Hepatocyte (in vitro differentiated cells): Measurements from ENCODE around the gene RSPO4. TPM values are rescaled to one million over a fixed set of nuclear protein-coding genes. Genes with fewer than 3 reads are reported as not detected.
A peak's percentile ranks its signal among the peaks of the same experiment; 100 is the strongest.

Source experiments
- DNase-seq: peaks from one replicate; pipeline ENCODE4 v3.0.0-alpha.2; 2016; ENCODE audit warnings: low spot score
- H2AFZ ChIP-seq: fragments of 200-600 bp; sonication (generic); 2 replicates; pipeline ENCODE4 v1.6.0; 2016; ENCODE audit warnings: antibody characterized with exemption, mild to moderate bottlenecking
- H3K27ac ChIP-seq: fragments of 200-600 bp; sonication (generic); 2 replicates; pipeline ENCODE4 v1.5.1; 2016; ENCODE audit warnings: mild to moderate bottlenecking
- H3K27me3 ChIP-seq: fragments of 200-600 bp; sonication (generic); 2 replicates; pipeline ENCODE4 v1.6.1; 2016
- H3K36me3 ChIP-seq: fragments of 200-600 bp; sonication (generic); replicated peaks from 2 replicates; pipeline ENCODE4 v1.5.1; 2016; ENCODE audit warnings: low read depth; ENCODE audit not compliant: insufficient read depth
- H3K4me1 ChIP-seq: fragments of 200-600 bp; sonication (generic); 2 replicates; pipeline ENCODE4 v1.5.1; 2016; ENCODE audit warnings: mild to moderate bottlenecking, moderate library complexity; ENCODE audit not compliant: insufficient read depth
- H3K4me2 ChIP-seq: fragments of 200-600 bp; sonication (generic); 2 replicates; pipeline ENCODE4 v1.6.0; 2016
- H3K4me3 ChIP-seq: fragments of 200-600 bp; sonication (generic); 2 replicates; pipeline ENCODE4 v1.5.1; 2016; ENCODE audit warnings: mild to moderate bottlenecking
- H3K79me2 ChIP-seq: fragments of 200-600 bp; sonication (generic); 2 replicates; pipeline ENCODE4 v1.6.0; 2017; ENCODE audit warnings: mild to moderate bottlenecking
- H3K9me2 ChIP-seq: fragments of 200-600 bp; sonication (generic); replicated peaks from 2 replicates; pipeline ENCODE4 v1.6.0; 2017; ENCODE audit warnings: mild to moderate bottlenecking; ENCODE audit not compliant: insufficient read depth
- H3K9me3 ChIP-seq: fragments of 200-600 bp; sonication (generic); 2 replicates; pipeline ENCODE4 v1.5.1; 2016; ENCODE audit warnings: low read depth, mild to moderate bottlenecking
- H4K20me1 ChIP-seq: fragments of 200-600 bp; sonication (generic); 2 replicates; pipeline ENCODE4 v1.6.0; 2016; ENCODE audit warnings: mild to moderate bottlenecking; ENCODE audit not compliant: insufficient read depth, poor library complexity, severe bottlenecking
- EZH2 ChIP-seq: fragments of 200-600 bp; sonication (generic); IDR thresholded peaks from 2 replicates; pipeline ENCODE4 v1.6.1; 2016; ENCODE audit warnings: antibody characterized with exemption, mild to moderate bottlenecking, borderline replicate concordance
- EZH2phosphoT487 ChIP-seq: fragments of 200-600 bp; sonication (generic); IDR thresholded peaks from one replicate; pipeline ENCODE4 v1.6.1; 2018; ENCODE audit warnings: antibody characterized with exemption, mild to moderate bottlenecking, low read depth, moderate library complexity; ENCODE audit not compliant: unreplicated experiment, severe bottlenecking
- WGBS: methylation state at CpG from one replicate; pipeline ENCODE4 v1.1.6; 2016; ENCODE audit warnings: low lambda C conversion rate; ENCODE audit errors: missing lambda C conversion rate; 5-methylcytosine and 5-hydroxymethylcytosine counted together
- polyA plus RNA-seq: library from polyadenylated mRNA; unstranded; fragments of >200 nt; fragmentation: Nextera tagmentation; extraction: Ambion mirVana; gene quantifications from 2 replicates; pipeline ENCODE4 v1.2.1, GENCODE V29; 2016
- total RNA-seq: library from RNA; depleted of rRNA; stranded (reverse); fragments of >200 nt; gene quantifications from 2 replicates; pipeline ENCODE4 v1.2.3, GENCODE V29; 2014
- TF ChIP-seq, protein P1 (sequence below): fragments of 200-600 bp; sonication (generic); IDR thresholded peaks from 2 replicates; pipeline ENCODE4 v1.5.1; 2016; ENCODE audit warnings: antibody characterized with exemption, mild to moderate bottlenecking; ENCODE audit not compliant: poor library complexity

The RSPO4 gene
- total and polyA plus RNA-seq, 2 experiments from 2014 or later, result 0.41 to 0.57 TPM

DNA sequence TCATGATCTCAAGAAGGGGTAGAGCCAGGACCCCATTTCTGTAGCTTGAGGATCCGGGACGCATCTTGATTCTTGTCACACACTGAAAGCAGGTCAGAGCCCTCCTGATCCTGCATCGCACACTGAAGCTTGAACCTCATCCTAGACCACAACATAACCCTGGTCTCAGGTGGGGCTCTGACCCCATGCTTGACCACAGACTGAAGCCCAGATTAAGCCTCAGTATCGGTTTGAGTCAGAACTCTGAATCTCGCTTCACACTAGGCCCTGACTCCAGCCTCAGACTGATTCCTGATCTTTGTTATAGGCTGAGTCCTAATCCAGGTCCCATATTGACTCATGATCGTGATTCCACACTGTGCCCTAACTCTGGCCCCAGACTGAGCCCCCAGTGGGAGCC, 8.5 kb upstream of the RSPO4 start:
- Histone ChIP-seq H3K79me2 (no peaks in the 10 kb centered on the region), H3K4me1 (no peaks in the 10 kb centered on the region), H3K9me2 (no peaks in the 10 kb centered on the region), H3K4me2 (no peak overlapping the region), H3K4me3 (no peak overlapping the region), H3K9me3 (no peaks in the 10 kb centered on the region), H3K27me3 (no peaks in the 10 kb centered on the region), H4K20me1 (no peaks in the 10 kb centered on the region), H3K36me3 (no peaks in the 10 kb centered on the region), H3K27ac (no peak overlapping the region), H2AFZ (no peak overlapping the region)
- DNase-seq, result no peak
- TF ChIP-seq, protein P1, sequence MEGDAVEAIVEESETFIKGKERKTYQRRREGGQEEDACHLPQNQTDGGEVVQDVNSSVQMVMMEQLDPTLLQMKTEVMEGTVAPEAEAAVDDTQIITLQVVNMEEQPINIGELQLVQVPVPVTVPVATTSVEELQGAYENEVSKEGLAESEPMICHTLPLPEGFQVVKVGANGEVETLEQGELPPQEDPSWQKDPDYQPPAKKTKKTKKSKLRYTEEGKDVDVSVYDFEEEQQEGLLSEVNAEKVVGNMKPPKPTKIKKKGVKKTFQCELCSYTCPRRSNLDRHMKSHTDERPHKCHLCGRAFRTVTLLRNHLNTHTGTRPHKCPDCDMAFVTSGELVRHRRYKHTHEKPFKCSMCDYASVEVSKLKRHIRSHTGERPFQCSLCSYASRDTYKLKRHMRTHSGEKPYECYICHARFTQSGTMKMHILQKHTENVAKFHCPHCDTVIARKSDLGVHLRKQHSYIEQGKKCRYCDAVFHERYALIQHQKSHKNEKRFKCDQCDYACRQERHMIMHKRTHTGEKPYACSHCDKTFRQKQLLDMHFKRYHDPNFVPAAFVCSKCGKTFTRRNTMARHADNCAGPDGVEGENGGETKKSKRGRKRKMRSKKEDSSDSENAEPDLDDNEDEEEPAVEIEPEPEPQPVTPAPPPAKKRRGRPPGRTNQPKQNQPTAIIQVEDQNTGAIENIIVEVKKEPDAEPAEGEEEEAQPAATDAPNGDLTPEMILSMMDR, result no peak
- TF ChIP-seq EZH2phosphoT487 (no peak), EZH2 (no peak)
- WGBS, result 94% methylated on average over 6 of the region's 6 CpGs

GRCh38 chr20:1005452-1006027, 3.4 kb upstream of the RSPO4 start:
- peak; percentile 67 for DNase-seq
- H3K79me2 ChIP-seq, result no peaks in the 10 kb centered on the region
- H3K27ac ChIP-seq, result no peak overlapping the region
- no peak overlapping the region for H2AFZ ChIP-seq
- H3K4me2 ChIP-seq, result no peak overlapping the region
- TF ChIP-seq, protein P1, result no peak
- no peak for TF ChIP-seq EZH2phosphoT487
- TF ChIP-seq EZH2, result no peak
- peaks cover 23% of the 10 kb centered on the region for H3K27me3 ChIP-seq
- peaks cover 3% of the 10 kb centered on the region for H3K4me1 ChIP-seq
- no peaks in the 10 kb centered on the region for H3K9me2 ChIP-seq
- H4K20me1 ChIP-seq, result no peaks in the 10 kb centered on the region
- H3K9me3 ChIP-seq, result no peaks in the 10 kb centered on the region
- WGBS, result 41% methylated on average over 5 of the region's 5 CpGs
- H3K4me3 ChIP-seq, result no peak overlapping the region
- no peaks in the 10 kb centered on the region for H3K36me3 ChIP-seq

GRCh38 chr20:1003920-1004697, 2.0 kb upstream of the RSPO4 start:
- Histone ChIP-seq H3K4me1 (peaks cover 3% of the 10 kb centered on the region), H3K27ac (no peak overlapping the region), H2AFZ (no peak overlapping the region), H3K36me3 (no peaks in the 10 kb centered on the region), H3K27me3 (peaks cover 31% of the 10 kb centered on the region), H3K4me2 (no peak overlapping the region), H3K9me3 (no peaks in the 10 kb centered on the region), H3K9me2 (no peaks in the 10 kb centered on the region), H3K79me2 (no peaks in the 10 kb centered on the region), H3K4me3 (no peak overlapping the region), H4K20me1 (no peaks in the 10 kb centered on the region)
- DNase-seq, result no peak
- WGBS, result 61% methylated on average over 3 of the region's 3 CpGs
- TF ChIP-seq, protein P1, result no peak
- TF ChIP-seq EZH2phosphoT487 (no peak), EZH2 (no peak)
